Fibroblast of skin of left quadriceps (primary cell): ENCODE measurements around the gene C2CD4C.
"Not testable (repeated sequence)": the region's sequence is repeated elsewhere in the genome, so short reads cannot be mapped to it uniquely, and the experiment has no call there.

Experiments used
- DNase-seq, 2 experiments: peaks; one replicate each; pipeline ENCODE4 v3.0.0-alpha.2; 2013; ENCODE audit warnings: low read depth in 2 of 2

Gene C2CD4C

GRCh38 chr19:415292-415691 lies 6.3 kb upstream of the C2CD4C start:
- no peak for DNase-seq

GRCh38 chr19:413756-414420 lies 4.9 kb upstream of the C2CD4C start:
- no peak for DNase-seq

- no peak for DNase-seq
These were observed 3.7 kb upstream of the C2CD4C start for GRCh38 chr19:412356-413355.

GRCh38 chr19:411723-412355 lies 2.9 kb upstream of the C2CD4C start:
- no peak for DNase-seq

GRCh38 chr19:411121-411722 lies 2.3 kb upstream of the C2CD4C start:
- DNase-seq: not testable (repeated sequence)

GRCh38 chr19:410243-410781 lies 1.4 kb upstream of the C2CD4C start:
- DNase-seq: no peak

GRCh38 chr19:409516-410242 lies 732 bp upstream of the C2CD4C start:
- DNase-seq: no peak

GRCh38 chr19:408441-408901 lies 476 bp downstream of the C2CD4C start:
- no peak for DNase-seq

GRCh38 chr19:407511-408440 lies 1.2 kb downstream of the C2CD4C start:
- DNase-seq: no peak

- DNase-seq: no peak
These were observed 1.9 kb downstream of the C2CD4C start for GRCh38 chr19:406971-407510.

- no peak for DNase-seq
These were observed 2.7 kb downstream of the C2CD4C start for GRCh38 chr19:406135-406781.

- DNase-seq: no peak
These were observed 3.6 kb downstream of the C2CD4C start for GRCh38 chr19:405121-405965.

- no peak for DNase-seq
These were observed 5.5 kb downstream of the C2CD4C start for GRCh38 chr19:403221-404027.

- no peak for DNase-seq
These were observed 6.2 kb downstream of the C2CD4C start for GRCh38 chr19:402786-403185.

- DNase-seq: no peak
These were observed 7.0 kb downstream of the C2CD4C start for GRCh38 chr19:401866-402511.

- DNase-seq: no peak
These were observed 7.7 kb downstream of the C2CD4C start for GRCh38 chr19:400976-401865.
